ENCODE results near the gene NPTX1.

DNA sequence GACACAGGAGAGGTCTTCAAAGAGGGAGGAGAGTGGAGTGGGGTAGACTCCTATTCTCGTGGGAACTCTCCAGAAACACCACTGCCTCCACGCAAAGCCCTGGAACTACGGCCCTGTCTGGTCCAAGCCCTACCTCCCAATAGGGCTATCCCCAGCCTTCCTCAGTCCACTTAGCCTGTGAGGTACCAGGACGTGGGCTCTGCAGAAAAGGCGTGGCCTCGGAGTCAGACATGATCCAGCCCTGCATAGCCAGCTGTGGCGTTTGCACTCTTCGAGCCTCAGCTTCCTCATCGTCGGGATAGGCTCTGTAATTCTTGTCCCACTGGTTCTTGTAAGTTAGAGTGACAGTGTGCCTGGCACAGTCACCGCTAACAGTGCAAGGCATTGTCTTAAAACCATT is 47.6 kb downstream of the NPTX1 start:
- TF ChIP-seq, protein P1, sequence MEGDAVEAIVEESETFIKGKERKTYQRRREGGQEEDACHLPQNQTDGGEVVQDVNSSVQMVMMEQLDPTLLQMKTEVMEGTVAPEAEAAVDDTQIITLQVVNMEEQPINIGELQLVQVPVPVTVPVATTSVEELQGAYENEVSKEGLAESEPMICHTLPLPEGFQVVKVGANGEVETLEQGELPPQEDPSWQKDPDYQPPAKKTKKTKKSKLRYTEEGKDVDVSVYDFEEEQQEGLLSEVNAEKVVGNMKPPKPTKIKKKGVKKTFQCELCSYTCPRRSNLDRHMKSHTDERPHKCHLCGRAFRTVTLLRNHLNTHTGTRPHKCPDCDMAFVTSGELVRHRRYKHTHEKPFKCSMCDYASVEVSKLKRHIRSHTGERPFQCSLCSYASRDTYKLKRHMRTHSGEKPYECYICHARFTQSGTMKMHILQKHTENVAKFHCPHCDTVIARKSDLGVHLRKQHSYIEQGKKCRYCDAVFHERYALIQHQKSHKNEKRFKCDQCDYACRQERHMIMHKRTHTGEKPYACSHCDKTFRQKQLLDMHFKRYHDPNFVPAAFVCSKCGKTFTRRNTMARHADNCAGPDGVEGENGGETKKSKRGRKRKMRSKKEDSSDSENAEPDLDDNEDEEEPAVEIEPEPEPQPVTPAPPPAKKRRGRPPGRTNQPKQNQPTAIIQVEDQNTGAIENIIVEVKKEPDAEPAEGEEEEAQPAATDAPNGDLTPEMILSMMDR (conservative IDR thresholded peaks at IDR 0.05; ENCODE audit: low read length): no peak
- no peak for TF ChIP-seq EZH2phosphoT487 (IDR thresholded peaks at IDR 0.05; ENCODE audit: borderline replicate concordance, low read depth, low read length)
